Stimulated activated CD4-positive, alpha-beta T cell treated with anti-CD3 and anti-CD28 coated beads, TNF-alpha, amount 100 ng/mL, for 24 hours (primary cell): ENCODE measurements around the gene HSD3B2.

Experiments
- DNase-seq, 3 experiments: peaks; one replicate each; pipeline ENCODE4 v3.0.0-alpha.2; 2020; ENCODE audit warnings: low read depth in 3 of 3

Gene HSD3B2

DNA sequence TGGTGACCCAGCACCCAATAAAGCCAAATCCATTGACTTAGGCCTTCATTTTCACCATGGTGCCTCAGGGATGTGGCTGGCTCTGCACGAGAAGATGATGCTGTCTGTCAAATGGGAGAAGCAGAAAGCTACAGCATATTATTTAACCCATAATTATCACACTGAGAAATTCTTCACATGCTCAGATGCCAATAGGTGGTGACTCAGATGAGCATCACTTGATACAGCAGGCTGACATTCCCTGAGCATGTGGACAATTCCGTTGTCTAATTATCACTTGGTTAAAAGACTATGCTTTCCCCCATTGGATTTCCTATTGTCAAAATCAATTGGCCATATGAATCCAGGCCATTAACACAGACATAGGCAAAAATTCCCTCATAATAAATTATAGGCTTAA is 48.0 kb downstream of the HSD3B2 start:
- DNase-seq = no peak

DNA sequence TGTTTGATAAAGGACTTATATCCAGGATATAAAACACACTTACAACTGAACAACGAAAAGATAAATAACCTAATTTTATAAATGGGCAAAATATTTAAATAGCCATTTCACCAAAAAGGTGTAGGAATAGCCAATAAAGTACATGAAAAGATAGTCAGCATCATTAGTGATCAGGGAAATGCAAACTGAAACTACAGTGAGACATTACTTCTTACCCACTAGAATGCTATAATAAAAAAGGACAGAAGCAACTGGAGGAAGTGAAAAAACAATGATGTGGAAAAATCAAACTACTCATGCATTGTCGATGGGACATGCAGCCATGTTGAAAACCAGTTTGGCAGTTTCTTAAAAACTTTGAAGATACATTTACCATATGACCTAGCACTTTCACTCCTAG is 48.6 kb downstream of the HSD3B2 start:
- no peak for DNase-seq

- no peak for DNase-seq
Measured at GRCh38 chr1:119466445-119466844, 51.5 kb downstream of the HSD3B2 start.

GRCh38 chr1:119467219-119467618 is 52.3 kb downstream of the HSD3B2 start:
- no peak for DNase-seq

DNA sequence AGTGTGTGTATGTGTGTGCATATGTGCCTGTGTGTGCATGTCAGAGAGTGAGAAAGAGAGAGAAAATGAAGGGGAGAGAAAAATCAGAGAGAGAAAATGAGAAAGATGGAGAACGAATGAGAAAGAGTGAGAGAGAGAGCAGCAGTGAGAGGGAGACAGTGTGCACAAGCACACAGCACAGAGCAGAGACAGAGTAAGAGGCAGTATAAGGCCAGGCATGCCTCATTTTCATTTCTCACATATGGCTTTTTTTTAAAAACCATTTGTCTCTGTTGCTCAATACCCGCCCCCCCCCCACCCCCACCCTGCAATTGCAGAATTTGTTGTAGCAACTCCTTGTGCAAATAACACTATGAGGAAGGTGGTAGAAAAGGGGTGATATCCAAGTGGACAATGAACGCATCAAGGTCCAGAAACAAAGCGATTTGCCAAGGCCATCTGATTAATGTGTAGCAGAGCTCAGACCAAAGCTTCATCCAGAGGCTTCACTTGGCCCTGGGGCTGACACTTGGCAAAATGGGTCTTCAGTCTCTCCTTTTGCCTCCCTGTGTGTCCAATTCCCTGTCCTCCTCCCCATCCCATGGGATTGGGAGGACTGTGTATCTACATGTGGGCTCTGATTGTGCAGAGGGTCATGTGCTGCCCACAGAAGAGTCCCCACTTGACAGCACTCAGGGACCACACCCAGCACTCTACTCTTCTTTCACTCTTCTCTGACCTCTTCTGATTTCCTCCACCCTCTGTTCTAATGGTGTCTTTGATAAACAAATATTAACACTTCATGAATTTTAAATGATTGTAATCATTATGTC is 53.1 kb downstream of the HSD3B2 start:
- DNase-seq = no peak

DNA sequence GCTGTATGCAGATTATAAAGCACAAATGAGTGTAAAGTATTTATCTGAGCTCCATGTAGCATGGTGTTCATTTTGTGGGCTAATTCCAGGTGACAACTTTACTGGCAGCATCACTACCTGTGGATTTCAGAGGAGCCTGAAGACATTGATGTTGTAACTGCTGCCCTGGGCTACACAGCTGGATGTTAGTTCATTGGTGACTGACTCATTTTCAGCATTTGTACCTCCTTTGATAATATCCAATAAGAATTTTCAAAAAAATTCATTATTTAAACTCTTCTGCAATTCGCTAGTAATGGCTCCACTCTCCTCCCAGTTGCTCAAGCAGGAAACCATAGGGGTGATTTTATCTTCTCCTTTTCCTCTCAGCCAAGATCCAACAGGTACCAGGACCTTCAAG is 54.8 kb downstream of the HSD3B2 start:
- no peak for DNase-seq

GRCh38 chr1:119470377-119470776 is 55.4 kb downstream of the HSD3B2 start:
- no peak for DNase-seq

- no peak for DNase-seq
Measured at GRCh38 chr1:119470958-119471357, 56.0 kb downstream of the HSD3B2 start.

DNA sequence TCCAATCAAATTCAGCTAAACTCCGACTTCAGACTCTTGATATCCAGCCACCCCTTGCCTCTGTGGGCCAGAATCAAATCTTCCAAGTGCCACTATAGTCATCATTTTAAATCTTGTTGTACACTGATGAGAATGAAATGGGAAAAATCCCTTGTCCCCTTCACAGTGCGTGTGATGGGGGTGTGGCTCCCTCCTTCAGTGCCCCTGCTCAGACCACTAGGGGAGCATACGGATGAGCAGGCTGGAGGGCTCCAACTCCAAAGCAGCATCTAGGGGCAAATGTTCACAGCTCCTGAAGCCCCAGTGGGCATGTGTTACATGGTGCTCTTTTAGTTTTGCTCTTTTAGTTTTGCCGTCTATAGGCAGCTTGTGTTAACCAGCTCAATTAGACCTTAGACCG is 56.6 kb downstream of the HSD3B2 start:
- DNase-seq = no peak

GRCh38 chr1:119472080-119472818 is 57.3 kb downstream of the HSD3B2 start:
- no peak for DNase-seq
